DOHH2 (cell line): ENCODE results near the gene TMEM164.

ENCODE experiments used
- H3F3A ChIP-seq: fragments of 200-600 bp; sonication (generic), shearing (Covaris generic); 2 replicates; pipeline ENCODE4 v1.6.0; 2016; ENCODE audit warnings: antibody characterized with exemption, mild to moderate bottlenecking; ENCODE audit not compliant: control insufficient read depth, insufficient read depth
- H3K27ac ChIP-seq: fragments of 200-600 bp; sonication (generic); 2 replicates; pipeline ENCODE4 v1.5.1; 2014; ENCODE audit warnings: low read depth, mild to moderate bottlenecking, low read length, moderate library complexity
- H3K27me3 ChIP-seq: fragments of 200-600 bp; sonication (generic); 2 replicates; pipeline ENCODE4 v1.6.1; 2014; ENCODE audit warnings: mild to moderate bottlenecking, low read length, mixed read lengths; ENCODE audit not compliant: control insufficient read depth
- H3K36me3 ChIP-seq: fragments of 200-600 bp; sonication (generic); 2 replicates; pipeline ENCODE4 v1.6.1; 2014; ENCODE audit warnings: mild to moderate bottlenecking, low read length, moderate library complexity, mixed read lengths; ENCODE audit not compliant: control insufficient read depth
- H3K4me1 ChIP-seq: fragments of 200-600 bp; sonication (generic); 2 replicates; pipeline ENCODE4 v1.6.1; 2014; ENCODE audit warnings: mild to moderate bottlenecking, low read length, mixed read lengths; ENCODE audit not compliant: control insufficient read depth
- H3K4me2 ChIP-seq: fragments of 200-600 bp; sonication (generic); 2 replicates; pipeline ENCODE4 v1.6.0; 2014; ENCODE audit warnings: mild to moderate bottlenecking, low read length, moderate library complexity
- H3K4me3 ChIP-seq: fragments of 200-600 bp; sonication (generic); 2 replicates; pipeline ENCODE4 v1.5.1; 2014; ENCODE audit warnings: mild to moderate bottlenecking, low read length, mixed read lengths
- H3K79me2 ChIP-seq: fragments of 200-600 bp; sonication (generic); 2 replicates; pipeline ENCODE4 v1.6.1; 2014; ENCODE audit warnings: mild to moderate bottlenecking, low read length, mixed read lengths; ENCODE audit not compliant: control insufficient read depth
- H3K9me2 ChIP-seq: fragments of 200-600 bp; sonication (generic); replicated peaks from 2 replicates; pipeline ENCODE4 v1.6.1; 2014; ENCODE audit warnings: mild to moderate bottlenecking, low read length, mixed read lengths; ENCODE audit not compliant: control insufficient read depth
- H3K9me3 ChIP-seq: fragments of 200-600 bp; sonication (generic); 2 replicates; pipeline ENCODE4 v1.6.1; 2014; ENCODE audit warnings: antibody characterized with exemption, low read length, mixed read lengths; ENCODE audit not compliant: control insufficient read depth, insufficient read depth
- H4K20me1 ChIP-seq: fragments of 200-600 bp; sonication (generic); 2 replicates; pipeline ENCODE4 v1.6.0; 2014; ENCODE audit warnings: low read depth, mild to moderate bottlenecking, antibody characterized with exemption, low read length, moderate library complexity; ENCODE audit not compliant: control insufficient read depth, insufficient read depth
- EZH2phosphoT487 ChIP-seq: fragments of 200-600 bp; sonication (generic); IDR thresholded peaks from 2 replicates; pipeline ENCODE4 v1.6.1; 2017; ENCODE audit warnings: borderline replicate concordance, mild to moderate bottlenecking, antibody characterized with exemption, low read length, moderate library complexity, mixed read lengths
- TF ChIP-seq, protein P1 (sequence below): fragments of 200-600 bp; sonication (generic); IDR thresholded peaks from one replicate; pipeline ENCODE4 v1.5.1; 2014; ENCODE audit warnings: antibody characterized with exemption, mild to moderate bottlenecking, low read depth, low read length; ENCODE audit not compliant: poor library complexity, severe bottlenecking

TMEM164 gene

DNA sequence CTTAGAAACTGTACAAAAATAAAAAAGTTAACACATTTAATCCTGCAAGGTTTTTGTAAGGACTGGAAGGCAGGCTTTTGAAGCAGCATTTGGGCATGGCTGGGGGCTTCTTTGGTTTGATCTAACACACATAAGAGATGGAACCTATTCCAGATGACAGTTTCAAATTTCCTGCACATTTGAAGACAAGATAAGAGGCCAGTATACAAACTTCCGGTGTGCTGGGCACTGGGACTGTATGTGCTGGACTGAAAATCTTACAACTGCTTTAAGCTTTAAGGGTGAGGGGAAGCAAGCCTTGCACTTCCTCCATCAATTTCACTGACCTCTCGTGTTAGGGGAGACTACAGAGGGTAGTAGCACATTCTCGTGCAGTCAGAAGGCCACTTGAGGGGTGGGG is 192.1 kb downstream of the TMEM164 start:
- TF ChIP-seq, protein P1, sequence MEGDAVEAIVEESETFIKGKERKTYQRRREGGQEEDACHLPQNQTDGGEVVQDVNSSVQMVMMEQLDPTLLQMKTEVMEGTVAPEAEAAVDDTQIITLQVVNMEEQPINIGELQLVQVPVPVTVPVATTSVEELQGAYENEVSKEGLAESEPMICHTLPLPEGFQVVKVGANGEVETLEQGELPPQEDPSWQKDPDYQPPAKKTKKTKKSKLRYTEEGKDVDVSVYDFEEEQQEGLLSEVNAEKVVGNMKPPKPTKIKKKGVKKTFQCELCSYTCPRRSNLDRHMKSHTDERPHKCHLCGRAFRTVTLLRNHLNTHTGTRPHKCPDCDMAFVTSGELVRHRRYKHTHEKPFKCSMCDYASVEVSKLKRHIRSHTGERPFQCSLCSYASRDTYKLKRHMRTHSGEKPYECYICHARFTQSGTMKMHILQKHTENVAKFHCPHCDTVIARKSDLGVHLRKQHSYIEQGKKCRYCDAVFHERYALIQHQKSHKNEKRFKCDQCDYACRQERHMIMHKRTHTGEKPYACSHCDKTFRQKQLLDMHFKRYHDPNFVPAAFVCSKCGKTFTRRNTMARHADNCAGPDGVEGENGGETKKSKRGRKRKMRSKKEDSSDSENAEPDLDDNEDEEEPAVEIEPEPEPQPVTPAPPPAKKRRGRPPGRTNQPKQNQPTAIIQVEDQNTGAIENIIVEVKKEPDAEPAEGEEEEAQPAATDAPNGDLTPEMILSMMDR = no peak
- no peak for TF ChIP-seq EZH2phosphoT487

DNA sequence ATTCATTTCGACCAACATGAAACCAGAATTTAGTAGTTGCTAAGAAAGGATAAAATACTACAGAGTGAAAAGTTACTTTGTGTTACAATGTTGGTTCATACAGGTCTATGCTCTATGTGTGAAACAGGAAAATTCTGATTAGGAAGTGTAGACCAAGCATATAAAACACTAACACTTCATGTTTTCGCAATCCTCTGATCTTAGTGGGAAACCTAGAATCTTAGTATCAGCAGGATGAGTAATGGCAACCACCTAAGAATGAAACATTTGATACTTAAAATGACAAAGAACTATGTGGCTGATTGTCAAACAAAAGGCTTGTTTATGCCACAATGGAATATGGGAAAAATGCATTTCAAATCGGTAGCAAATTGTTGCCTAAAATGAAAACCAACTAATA is 198.9 kb downstream of the TMEM164 start:
- H3F3A ChIP-seq = no peaks in the 10 kb centered on the region
- no peaks in the 10 kb centered on the region for H3K79me2 ChIP-seq
- no peak overlapping the region for H3K4me3 ChIP-seq
- 0 out of 2 replicates have a peak, but pooled peaks cover 5% of the 10 kb centered on the region for H3K36me3 ChIP-seq
- no peaks in the 10 kb centered on the region for H3K27me3 ChIP-seq
- TF ChIP-seq, protein P1 = no peak
- no peak for TF ChIP-seq EZH2phosphoT487
- H3K9me2 ChIP-seq = no peaks in the 10 kb centered on the region
- H3K4me2 ChIP-seq = no peak overlapping the region
- no peaks in the 10 kb centered on the region for H4K20me1 ChIP-seq
- no peaks in the 10 kb centered on the region for H3K4me1 ChIP-seq
- H3K9me3 ChIP-seq = no peaks in the 10 kb centered on the region
- H3K27ac ChIP-seq = no peak overlapping the region

More for the DNA sequence above, 192.1 kb downstream of the TMEM164 start:
- Histone ChIP-seq H4K20me1 (no peaks in the 10 kb centered on the region), H3K4me2 (no peak overlapping the region), H3F3A (no peaks in the 10 kb centered on the region), H3K4me1 (no peaks in the 10 kb centered on the region), H3K9me3 (no peaks in the 10 kb centered on the region), H3K79me2 (no peaks in the 10 kb centered on the region), H3K9me2 (no peaks in the 10 kb centered on the region), H3K36me3 (no peaks in the 10 kb centered on the region), H3K27me3 (no peaks in the 10 kb centered on the region), H3K27ac (no peak overlapping the region), H3K4me3 (no peak overlapping the region)

GRCh38 chrX:110204986-110205385 is 202.1 kb downstream of the TMEM164 start:
- Histone ChIP-seq H3K4me1 (no peaks in the 10 kb centered on the region), H3K9me2 (no peaks in the 10 kb centered on the region), H3K27ac (no peak overlapping the region), H3K79me2 (no peaks in the 10 kb centered on the region), H3K4me3 (no peak overlapping the region), H3K9me3 (no peaks in the 10 kb centered on the region), H3K36me3 (0 out of 2 replicates have a peak, but pooled peaks cover 5% of the 10 kb centered on the region), H3K4me2 (no peak overlapping the region), H3K27me3 (no peaks in the 10 kb centered on the region), H3F3A (no peaks in the 10 kb centered on the region), H4K20me1 (no peaks in the 10 kb centered on the region)
- no peak for TF ChIP-seq EZH2phosphoT487
- TF ChIP-seq, protein P1 = no peak

DNA sequence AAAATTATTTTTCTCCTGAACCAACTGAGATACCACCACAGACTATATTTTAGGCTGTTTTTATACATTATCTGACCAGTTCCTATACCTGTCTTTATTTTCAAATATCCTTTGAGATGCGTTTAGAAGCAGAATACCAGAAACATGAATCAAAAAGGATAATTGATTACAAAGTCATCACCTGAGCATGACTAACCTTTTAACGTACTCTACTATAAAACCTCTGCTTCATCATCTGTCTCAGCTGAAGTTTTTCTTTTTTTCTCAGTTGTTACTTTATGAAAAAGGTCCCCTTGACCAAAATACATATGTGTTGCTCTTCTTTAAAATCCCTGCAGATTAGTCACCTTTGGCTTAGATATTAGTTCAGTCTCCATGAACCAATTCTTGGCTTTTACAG is 205.2 kb downstream of the TMEM164 start:
- TF ChIP-seq, protein P1 = no peak
- no peak for TF ChIP-seq EZH2phosphoT487
- Histone ChIP-seq H3K4me1 (no peaks in the 10 kb centered on the region), H3K36me3 (no peaks in the 10 kb centered on the region), H3K79me2 (no peaks in the 10 kb centered on the region), H3K27ac (no peak overlapping the region), H3F3A (no peaks in the 10 kb centered on the region), H3K27me3 (no peaks in the 10 kb centered on the region), H3K9me2 (no peaks in the 10 kb centered on the region), H3K4me2 (no peak overlapping the region), H3K4me3 (no peak overlapping the region), H4K20me1 (no peaks in the 10 kb centered on the region), H3K9me3 (no peaks in the 10 kb centered on the region)
